T-helper 1 cell treated with Interleukin-12 subunit alpha and Interleukin-12 subunit beta and Interleukin-4 antibody, amounts not matched to agents 30 ng/mL and 1 ng/mL, for 36 hours (primary cell): ENCODE measurements around the gene CRYBB2. TPM values are rescaled to one million over a fixed set of nuclear protein-coding genes. Genes with fewer than 3 reads are reported as not detected.
"Not testable (repeated sequence)": the region's sequence is repeated elsewhere in the genome, so short reads cannot be mapped to it uniquely, and the experiment has no call there.

ENCODE experiments used
- intact Hi-C: fragments of 100-400 bp; cut with micrococcal nuclease; formaldehyde crosslinking; loops from one replicate; pipeline ENCODE4 v1.15.1; 2024
- total RNA-seq: library from RNA; stranded (reverse); gene quantifications from 2 replicates; pipeline ENCODE4 v1.2.3, GENCODE V29; 2022

Gene CRYBB2, protein sequence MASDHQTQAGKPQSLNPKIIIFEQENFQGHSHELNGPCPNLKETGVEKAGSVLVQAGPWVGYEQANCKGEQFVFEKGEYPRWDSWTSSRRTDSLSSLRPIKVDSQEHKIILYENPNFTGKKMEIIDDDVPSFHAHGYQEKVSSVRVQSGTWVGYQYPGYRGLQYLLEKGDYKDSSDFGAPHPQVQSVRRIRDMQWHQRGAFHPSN
- 0.27 TPM in 1 of 2 replicates, not detected in the other for total RNA-seq

DNA sequence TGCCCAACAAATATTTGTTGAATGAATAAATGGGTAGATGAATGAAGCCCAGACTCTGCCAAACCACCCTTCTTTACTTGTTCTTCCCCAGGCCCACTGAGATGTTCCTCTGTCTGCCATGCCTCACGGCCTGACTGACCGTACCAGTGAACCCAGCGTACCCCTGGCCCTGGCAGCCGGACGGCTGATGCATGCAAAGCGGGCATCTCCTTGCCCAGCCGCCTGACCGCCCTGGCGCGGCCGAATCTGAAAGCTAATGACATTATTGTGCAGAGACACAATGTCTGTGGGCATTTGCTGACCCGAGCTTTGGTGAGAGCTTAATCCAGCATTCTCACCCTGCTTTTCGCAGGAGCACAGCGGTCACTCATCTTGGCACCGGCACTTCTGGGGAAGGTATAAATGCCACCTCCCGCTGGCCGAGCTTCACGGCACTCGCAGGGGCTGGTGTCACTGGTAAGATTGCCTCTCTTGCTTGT, at the start of gene CRYBB2:
Gene CRYBB2, plus strand, starts transcription at position 429 of the 479 bp plus-strand sequence. CDS start 1,791 bp downstream, outside the sequence.
- intact Hi-C loops, result no loop called here

DNA sequence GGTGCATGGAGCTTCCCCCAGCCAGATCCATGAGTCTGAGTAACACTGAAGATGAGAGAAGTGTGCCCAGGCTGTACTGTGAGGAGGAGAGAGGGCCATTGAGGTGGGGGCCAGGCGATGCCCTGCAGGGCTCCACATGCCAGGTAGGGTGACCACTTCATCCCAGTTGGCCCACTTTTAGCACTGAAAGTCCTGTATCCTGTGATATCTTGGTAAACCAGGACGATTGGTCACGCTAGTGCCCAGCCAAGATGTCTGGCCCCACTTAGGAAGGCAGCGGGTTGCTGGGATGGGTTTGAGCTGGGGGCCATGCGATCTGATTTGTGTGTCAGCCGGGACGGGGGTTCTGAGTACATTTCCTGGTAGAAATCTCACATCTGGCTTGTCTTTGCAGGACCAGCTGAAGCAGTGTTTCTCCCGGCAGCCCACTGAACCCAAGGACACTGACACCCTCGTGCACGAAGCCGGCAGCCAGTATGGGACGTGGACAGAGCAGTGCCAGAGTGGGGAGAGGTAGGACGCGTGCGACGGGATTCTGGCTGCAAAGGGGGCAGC, 48.9 kb upstream of the CRYBB2 start:
- intact Hi-C loops, result loop anchor here (5.0 kb wide), 1 partner anchor 108 kb away; no protein-coding TSS in a partner anchor

DNA sequence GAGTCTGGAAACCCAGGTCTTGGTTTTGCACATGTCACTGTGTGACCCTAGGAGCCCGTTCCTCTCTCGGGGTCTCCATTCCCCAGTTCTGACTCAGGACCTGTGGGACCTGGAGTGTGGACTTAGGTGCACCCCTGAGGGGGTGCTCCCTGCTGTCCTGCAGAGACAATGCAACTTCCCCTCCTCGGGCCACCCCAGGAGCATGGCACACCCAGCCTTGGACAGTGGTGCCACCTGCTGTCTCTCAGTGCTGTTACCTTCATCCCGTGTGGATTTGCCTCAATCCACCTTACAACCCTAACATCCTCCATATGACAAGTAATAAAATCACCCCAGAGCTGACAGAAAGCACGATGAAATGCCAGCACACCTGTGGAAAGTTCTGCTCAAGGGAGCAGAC, 47.3 kb upstream of the CRYBB2 start:
- intact Hi-C loops, result loop anchor here (1.0 to 5.0 kb wide), 2 partner anchors 91 to 110 kb away; no protein-coding TSS in a partner anchor

GRCh38 chr22:25174156-25174887, 45.1 kb upstream of the CRYBB2 start:
- intact Hi-C loops, result loop anchor here (5.0 kb wide), 1 partner anchor 112 kb away; no protein-coding TSS in a partner anchor

- intact Hi-C loops, result loop anchor here (5.0 kb wide), 1 partner anchor 113 kb away; no protein-coding TSS in a partner anchor
Measured at GRCh38 chr22:25174888-25175411, 44.5 kb upstream of the CRYBB2 start.

GRCh38 chr22:25176175-25176574, 43.3 kb upstream of the CRYBB2 start:
- intact Hi-C loops, result no loop called here

GRCh38 chr22:25176799-25177198, 42.6 kb upstream of the CRYBB2 start:
- intact Hi-C loops, result no loop called here

GRCh38 chr22:25177226-25177625, 42.2 kb upstream of the CRYBB2 start:
- intact Hi-C loops, result no loop called here

- intact Hi-C loops, result no loop called here
Measured at GRCh38 chr22:25177895-25178294, 41.5 kb upstream of the CRYBB2 start.

- intact Hi-C loops, result not testable (repeated sequence)
Measured at GRCh38 chr22:25178348-25178747, 41.1 kb upstream of the CRYBB2 start.

- intact Hi-C loops, result not testable (repeated sequence)
Measured at GRCh38 chr22:25178869-25179631, 40.4 kb upstream of the CRYBB2 start.

DNA sequence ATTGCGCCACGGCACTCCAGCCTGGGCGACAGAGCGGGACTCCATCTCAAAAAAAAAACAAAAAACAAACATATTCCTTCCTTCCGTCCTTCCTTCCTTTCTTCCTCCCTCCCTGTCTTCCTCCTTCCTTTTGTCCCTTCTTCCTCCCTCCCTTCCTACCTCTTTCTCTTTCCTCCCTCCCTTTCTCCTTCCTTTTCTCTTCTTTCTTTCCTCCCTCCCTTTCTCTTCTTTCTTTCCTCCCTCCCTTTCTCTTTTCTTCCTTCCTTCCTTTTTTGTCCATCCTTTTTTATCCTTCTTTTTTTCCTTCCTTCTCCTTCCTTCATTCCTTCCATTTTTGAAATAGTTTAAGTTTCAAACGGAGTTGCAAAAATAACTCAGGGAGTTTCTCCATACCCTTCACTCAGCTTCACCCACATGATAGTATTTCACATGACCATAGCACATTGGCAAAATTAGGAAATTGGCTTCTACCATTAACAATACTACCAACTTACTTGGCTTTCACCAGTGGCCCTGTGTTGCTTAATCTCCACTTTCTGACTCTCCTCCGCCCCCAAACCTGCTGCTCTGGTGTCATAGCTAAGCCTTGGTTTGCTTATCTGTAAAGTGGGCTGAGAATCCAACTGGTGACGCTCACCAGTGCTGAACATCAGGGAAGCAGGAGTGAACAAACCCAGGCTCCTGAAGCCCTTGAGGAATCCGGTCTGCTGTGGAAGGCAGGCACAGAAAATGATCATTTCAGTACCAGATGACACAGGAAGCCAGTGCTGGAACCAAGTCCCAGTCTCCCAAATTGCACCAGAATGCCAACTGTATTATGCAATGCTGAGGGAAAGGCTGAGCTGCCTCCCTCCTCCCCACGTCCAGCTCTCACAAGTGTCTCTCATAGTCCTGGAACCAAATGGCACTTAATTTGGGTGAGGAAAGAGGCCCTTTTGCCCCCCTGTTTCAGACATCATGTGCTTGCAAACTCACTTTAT, 37.0 kb upstream of the CRYBB2 start:
- intact Hi-C loops, result no loop called here

DNA sequence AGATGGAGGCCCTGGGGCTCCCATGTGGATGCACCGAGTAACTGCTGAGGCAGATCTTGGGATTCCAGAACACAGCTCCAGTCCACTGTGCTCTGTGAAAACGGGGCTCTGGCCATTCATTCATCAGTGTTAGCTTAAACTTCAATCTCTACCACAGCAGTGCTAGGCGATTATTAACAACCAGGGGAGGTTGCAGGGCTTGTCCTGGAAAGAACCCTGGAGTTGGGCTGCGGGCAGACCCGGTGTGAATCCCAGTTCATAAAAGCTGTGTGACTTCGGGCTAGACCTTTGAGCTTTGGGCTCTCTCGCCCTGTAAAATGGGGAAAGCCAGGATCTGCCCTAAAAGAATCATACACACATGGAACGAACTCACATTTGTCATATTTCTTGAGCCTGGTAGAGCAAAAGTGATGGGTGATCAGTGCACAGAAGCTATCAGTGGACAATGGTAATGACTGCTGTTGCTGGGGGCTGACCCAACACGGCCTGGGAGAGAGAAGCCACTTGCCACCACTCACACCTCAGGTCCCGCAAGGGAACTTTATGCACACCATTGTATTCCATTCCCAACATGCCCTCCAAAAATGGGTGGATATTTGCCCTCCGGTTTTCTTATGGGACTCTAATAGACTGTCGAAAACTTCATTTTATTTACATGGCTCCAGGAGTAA, 35.4 kb upstream of the CRYBB2 start:
- intact Hi-C loops, result no loop called here

DNA sequence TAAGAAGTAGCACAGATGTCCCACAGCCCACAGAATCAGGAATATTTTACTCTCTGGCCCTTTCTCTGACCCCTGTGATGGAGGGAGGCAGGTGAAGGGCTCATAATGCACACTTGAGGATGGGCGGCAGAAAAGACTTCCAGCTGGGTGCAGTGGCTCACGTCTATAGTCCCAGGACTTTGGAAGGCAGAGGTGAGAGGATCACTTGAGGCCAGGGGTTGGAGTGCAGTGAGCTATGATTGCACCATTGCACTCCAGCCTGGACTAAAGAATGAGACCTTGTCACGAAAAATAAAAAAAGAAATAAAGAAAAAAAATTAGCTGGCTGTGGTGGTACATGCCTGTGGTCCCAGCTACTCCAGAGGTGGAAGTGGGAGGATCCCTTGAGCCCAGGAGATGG, 33.3 kb upstream of the CRYBB2 start:
- intact Hi-C loops, result no loop called here

- intact Hi-C loops, result no loop called here
Measured at GRCh38 chr22:25187469-25187868, 32.0 kb upstream of the CRYBB2 start.

DNA sequence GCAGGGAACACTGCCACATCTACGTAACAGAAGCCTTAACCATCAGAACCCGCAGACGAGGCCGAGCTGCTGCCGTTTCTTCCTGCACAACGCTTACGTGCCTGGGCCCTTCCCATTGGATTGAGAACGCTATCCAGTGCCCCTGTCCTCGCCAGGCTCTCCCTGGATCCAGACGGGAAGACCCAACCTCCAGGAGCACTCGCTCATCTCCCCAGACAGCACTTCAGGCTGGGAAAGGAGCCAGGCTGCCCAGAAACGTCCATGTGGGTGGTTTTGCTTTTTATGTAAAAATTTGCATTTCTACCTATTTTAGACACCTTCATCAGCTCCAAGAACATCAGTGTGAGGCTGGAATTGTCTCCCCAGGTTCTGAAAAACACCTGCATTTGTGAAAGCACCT, 27.0 kb upstream of the CRYBB2 start:
- intact Hi-C loops, result no loop called here

DNA sequence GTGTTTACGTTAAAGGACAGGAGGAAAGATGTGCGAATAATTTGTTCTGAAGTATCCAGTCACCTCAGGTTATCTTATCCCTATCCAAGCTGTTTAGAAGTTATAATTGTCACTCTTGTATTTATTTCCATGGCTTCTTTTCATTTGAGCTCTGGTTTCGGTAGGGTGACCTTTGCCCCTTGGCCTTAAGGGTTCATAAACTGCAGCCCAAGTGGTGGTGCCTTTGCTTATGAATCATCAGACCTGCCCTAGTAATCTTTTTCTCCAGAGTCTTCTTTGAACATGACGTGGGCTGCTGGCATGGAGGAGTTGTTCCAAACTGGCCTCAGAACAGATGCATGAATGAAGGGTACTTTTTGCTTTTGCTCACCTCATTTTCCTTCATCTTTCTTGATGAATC, 26.3 kb upstream of the CRYBB2 start:
- intact Hi-C loops, result no loop called here

DNA sequence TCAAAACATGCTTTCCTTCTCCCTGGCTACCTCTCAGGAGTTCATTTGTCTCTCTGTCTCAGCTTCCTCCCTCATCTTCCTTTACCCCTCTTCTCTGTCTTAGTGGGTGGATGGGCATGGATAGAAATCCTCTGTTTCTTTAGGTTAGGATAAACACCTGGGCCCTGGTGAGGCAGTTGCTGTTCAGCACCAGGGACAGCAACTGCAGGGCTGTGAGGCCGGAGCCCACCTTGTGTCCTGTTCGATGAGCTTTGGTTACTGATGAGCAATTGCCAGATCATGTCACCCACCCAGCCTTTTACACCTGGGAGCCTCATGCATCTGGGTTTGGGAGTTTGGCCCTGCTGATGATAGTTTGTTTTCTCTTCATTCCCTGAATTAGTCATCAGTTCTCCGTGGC, 25.9 kb upstream of the CRYBB2 start:
- intact Hi-C loops, result no loop called here

DNA sequence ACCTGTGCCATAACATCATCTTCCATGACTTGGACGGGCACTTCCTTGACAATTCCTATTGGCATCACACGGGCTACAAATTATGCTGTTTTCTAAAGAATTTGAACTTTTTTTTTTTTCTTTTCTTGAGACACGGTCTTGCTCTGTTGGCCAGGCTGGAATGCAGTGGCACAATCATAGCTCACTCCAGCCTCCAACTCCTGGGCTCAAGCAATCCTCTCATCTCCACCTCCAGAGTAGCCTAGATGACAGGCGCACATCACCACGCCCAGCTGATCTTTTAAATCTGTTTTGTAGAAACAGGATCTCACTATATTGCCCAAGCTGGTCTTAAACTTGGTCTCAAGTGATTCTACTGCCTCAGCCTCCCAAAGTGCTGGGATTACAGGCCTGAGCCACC, 23.1 kb upstream of the CRYBB2 start:
- intact Hi-C loops, result no loop called here
